Adipocyte (in vitro differentiated cells): ENCODE results near the gene PPP2R5B.

ENCODE experiments used
- DNase-seq: peaks from one replicate; pipeline ENCODE4 v3.0.0-alpha.2; 2015; ENCODE audit warnings: low read depth
- H3K27me3 ChIP-seq: replicated peaks from 2 replicates; pipeline ENCODE4 v1.7.0; 2013; ENCODE audit warnings: mild to moderate bottlenecking, low read length, moderate library complexity; ENCODE audit not compliant: control insufficient read depth, insufficient read depth
- H3K36me3 ChIP-seq: 2 replicates; pipeline ENCODE4 v1.7.0; 2013; ENCODE audit warnings: low read length, mild to moderate bottlenecking, moderate library complexity; ENCODE audit not compliant: control insufficient read depth, insufficient read depth, severe bottlenecking
- H3K4me1 ChIP-seq: 2 replicates; pipeline ENCODE4 v1.7.0; 2013; ENCODE audit warnings: mild to moderate bottlenecking, low read length, moderate library complexity; ENCODE audit not compliant: control insufficient read depth, insufficient read depth
- H3K4me3 ChIP-seq: 2 replicates; pipeline ENCODE4 v1.7.0; 2013; ENCODE audit warnings: mild to moderate bottlenecking, low read length, moderate library complexity
- H3K9ac ChIP-seq: 2 replicates; pipeline ENCODE4 v1.7.0; 2013; ENCODE audit warnings: mild to moderate bottlenecking, low read length, moderate library complexity
- H3K9me3 ChIP-seq: 2 replicates; pipeline ENCODE4 v1.7.0; 2013; ENCODE audit warnings: mild to moderate bottlenecking, low read length, moderate library complexity; ENCODE audit not compliant: control insufficient read depth

Gene PPP2R5B

GRCh38 chr11:64900263-64900678 lies 24.2 kb upstream of the PPP2R5B start:
- Histone ChIP-seq H3K9ac (no peak overlapping the region), H3K36me3 (peaks cover 67% of the 10 kb centered on the region), H3K27me3 (no peaks in the 10 kb centered on the region), H3K4me1 (no peaks in the 10 kb centered on the region), H3K9me3 (no peaks in the 10 kb centered on the region), H3K4me3 (no peak overlapping the region)
- DNase-seq = no peak

GRCh38 chr11:64900774-64901173 lies 23.7 kb upstream of the PPP2R5B start:
- DNase-seq = no peak
- H3K4me1 ChIP-seq = no peaks in the 10 kb centered on the region
- peaks cover 70% of the 10 kb centered on the region for H3K36me3 ChIP-seq
- H3K4me3 ChIP-seq = no peak overlapping the region
- no peaks in the 10 kb centered on the region for H3K27me3 ChIP-seq
- H3K9me3 ChIP-seq = no peaks in the 10 kb centered on the region
- no peak overlapping the region for H3K9ac ChIP-seq

GRCh38 chr11:64902102-64902900 lies 22.2 kb upstream of the PPP2R5B start:
- Histone ChIP-seq H3K9ac (no peak overlapping the region), H3K9me3 (no peaks in the 10 kb centered on the region), H3K4me3 (no peak overlapping the region), H3K4me1 (no peaks in the 10 kb centered on the region), H3K36me3 (peaks cover 76% of the 10 kb centered on the region), H3K27me3 (no peaks in the 10 kb centered on the region)
- DNase-seq = no peak

- Histone ChIP-seq H3K36me3 (peaks cover 73% of the 10 kb centered on the region), H3K4me1 (no peaks in the 10 kb centered on the region), H3K27me3 (no peaks in the 10 kb centered on the region), H3K9ac (no peak overlapping the region), H3K9me3 (no peaks in the 10 kb centered on the region), H3K4me3 (no peak overlapping the region)
- DNase-seq = no peak
Observed at GRCh38 chr11:64903291-64903833, 21.1 kb upstream of the PPP2R5B start.

GRCh38 chr11:64905516-64906313 lies 18.8 kb upstream of the PPP2R5B start:
- no peak for DNase-seq
- H3K4me1 ChIP-seq = no peaks in the 10 kb centered on the region
- H3K9me3 ChIP-seq = no peaks in the 10 kb centered on the region
- H3K4me3 ChIP-seq = no peak overlapping the region
- H3K27me3 ChIP-seq = no peaks in the 10 kb centered on the region
- H3K9ac ChIP-seq = no peak overlapping the region
- peaks cover 70% of the 10 kb centered on the region for H3K36me3 ChIP-seq

- Histone ChIP-seq H3K4me3 (no peak overlapping the region), H3K9ac (no peak overlapping the region), H3K36me3 (peaks cover 70% of the 10 kb centered on the region), H3K4me1 (no peaks in the 10 kb centered on the region), H3K9me3 (no peaks in the 10 kb centered on the region), H3K27me3 (no peaks in the 10 kb centered on the region)
- DNase-seq = no peak
Observed at GRCh38 chr11:64906314-64906635, 18.2 kb upstream of the PPP2R5B start.

GRCh38 chr11:64908766-64909165 lies 15.7 kb upstream of the PPP2R5B start:
- Histone ChIP-seq H3K4me3 (no peak overlapping the region), H3K36me3 (peaks cover 75% of the 10 kb centered on the region), H3K9me3 (no peaks in the 10 kb centered on the region), H3K27me3 (no peaks in the 10 kb centered on the region), H3K9ac (no peak overlapping the region), H3K4me1 (no peaks in the 10 kb centered on the region)
- no peak for DNase-seq

- peaks cover 78% of the 10 kb centered on the region for H3K36me3 ChIP-seq
- no peaks in the 10 kb centered on the region for H3K27me3 ChIP-seq
- DNase-seq = no peak
Observed at GRCh38 chr11:64909653-64910343, 14.7 kb upstream of the PPP2R5B start.

GRCh38 chr11:64910451-64911093 lies 13.9 kb upstream of the PPP2R5B start:
- Histone ChIP-seq H3K4me1 (no peaks in the 10 kb centered on the region), H3K27me3 (no peaks in the 10 kb centered on the region), H3K36me3 (peaks cover 70% of the 10 kb centered on the region)

More at GRCh38 chr11:64909653-64910343, 14.7 kb upstream of the PPP2R5B start:
- Histone ChIP-seq H3K9me3 (no peaks in the 10 kb centered on the region), H3K9ac (no peak overlapping the region), H3K4me3 (no peak overlapping the region), H3K4me1 (no peaks in the 10 kb centered on the region)

GRCh38 chr11:64911142-64911541 lies 13.3 kb upstream of the PPP2R5B start:
- no peaks in the 10 kb centered on the region for H3K27me3 ChIP-seq
- H3K4me3 ChIP-seq = no peak overlapping the region
- no peak for DNase-seq
- H3K9me3 ChIP-seq = no peaks in the 10 kb centered on the region
- no peak overlapping the region for H3K9ac ChIP-seq
- peaks cover 65% of the 10 kb centered on the region for H3K36me3 ChIP-seq
- peaks cover 6% of the 10 kb centered on the region for H3K4me1 ChIP-seq

More at GRCh38 chr11:64910451-64911093, 13.9 kb upstream of the PPP2R5B start:
- no peak overlapping the region for H3K9ac ChIP-seq
- H3K9me3 ChIP-seq = no peaks in the 10 kb centered on the region
- H3K4me3 ChIP-seq = no peak overlapping the region
- DNase-seq = no peak
